HepG2 (cell line): ENCODE results near the gene PCDHA12. TPM values are rescaled to one million over a fixed set of nuclear protein-coding genes. Genes with fewer than 3 reads are reported as not detected.

Experiments used
- ATAC-seq: fragments of 200-7000 bp; cut with Tn5 transposase; 3 replicates; pipeline ENCODE4 v1.9.1; 2020; ENCODE audit warnings: mild to moderate bottlenecking, moderate library complexity
- BruUV-seq: library from RNA; stranded (reverse); fragments of 400-500 nt; replicated peaks from 2 replicates; lab custom pipeline; 2021; lab: Mats Ljungman, UMichigan
- CTCF ChIA-PET: fragments of 300-600 bp; formaldehyde crosslinking; extraction: SDS; loops from one replicate; lab custom pipeline; 2021; ENCODE audit warnings: low total read pairs, inconsistent platforms, low intra/inter-chr PET ratio; lab: Yijun Ruan, JAX
- POLR2A ChIA-PET: fragments of 350-600 bp; sonication (Branson Sonifier 250); formaldehyde crosslinking; loops from one replicate; lab custom pipeline; 2020; ENCODE audit warnings: antibody characterized with exemption, inconsistent platforms; lab: Yijun Ruan, JAX
- DNase-seq: peaks from one replicate; pipeline ENCODE4 v3.0.0-alpha.2; 2015; ENCODE audit warnings: low spot score
- FAIRE-seq: peaks from 3 replicates; lab custom pipeline; 2011; peaks lifted over from hg19 to GRCh38; lab: Jason Lieb, UNC
- H2AFZ ChIP-seq: one replicate; pipeline ENCODE4 v1.6.1; 2011; ENCODE audit warnings: low read length, inconsistent platforms
- H3K27ac ChIP-seq: fragments of 300-600 bp; 3 replicates; pipeline ENCODE4 v1.8.0; 2011; ENCODE audit warnings: mixed run types, mild to moderate bottlenecking, mixed read lengths, low read length, inconsistent platforms; ENCODE audit not compliant: insufficient read depth; ENCODE audit errors: extremely low read length
- H3K27me3 ChIP-seq, 2 experiments: fragments of 200-600 bp in 1 of 2; 2 replicates in 1 of 2; 3 replicates in 1 of 2; pipeline versions ENCODE4 v1.6.0 to v1.8.0; 2011; ENCODE audit warnings: low read length in 2 of 2, mild to moderate bottlenecking in 2 of 2, moderate library complexity in 2 of 2, inconsistent platforms in 1 of 2; ENCODE audit not compliant: insufficient read depth in 2 of 2, control insufficient read depth in 1 of 2
- H3K36me3 ChIP-seq, 2 experiments: fragments of 200-600 bp in 1 of 2; replicated peaks in 1 of 2; 2 replicates in 1 of 2; 3 replicates in 1 of 2; pipeline versions ENCODE4 v1.5.1 to v1.8.0; 2011; ENCODE audit warnings: low read length in 2 of 2, inconsistent platforms in 1 of 2; ENCODE audit not compliant: insufficient read depth in 2 of 2, control insufficient read depth in 1 of 2
- H3K4me1 ChIP-seq: 2 replicates; pipeline ENCODE4 v1.5.1; 2012; ENCODE audit warnings: low read length, inconsistent platforms; ENCODE audit not compliant: insufficient read depth
- H3K4me2 ChIP-seq: 2 replicates; pipeline ENCODE4 v1.6.0; 2011; ENCODE audit warnings: low read depth, low read length, inconsistent platforms
- H3K4me3 ChIP-seq, 3 experiments: fragments of 200-600 bp in 1 of 3; sonication (generic), shearing (Covaris generic) in 1 of 3; replicated peaks in 1 of 3; 2 replicates each; pipeline ENCODE4 v1.5.1; 2011 to 2016; ENCODE audit warnings: low read length in 3 of 3, inconsistent platforms in 2 of 3, low read depth in 2 of 3, mild to moderate bottlenecking in 2 of 3, control low read depth in 1 of 3, mixed read lengths in 1 of 3; ENCODE audit not compliant: insufficient read depth in 1 of 3
- H3K79me2 ChIP-seq: one replicate; pipeline ENCODE4 v1.6.1; 2011; ENCODE audit warnings: low read length, inconsistent platforms; ENCODE audit not compliant: insufficient read depth
- H3K9ac ChIP-seq: 2 replicates; pipeline ENCODE4 v1.6.0; 2011; ENCODE audit warnings: mild to moderate bottlenecking, low read depth, low read length, inconsistent platforms; ENCODE audit not compliant: insufficient read depth
- H3K9me3 ChIP-seq: 2 replicates; pipeline ENCODE4 v1.5.1; 2012; ENCODE audit warnings: mild to moderate bottlenecking, low read length
- H4K20me1 ChIP-seq: 2 replicates; pipeline ENCODE4 v1.6.0; 2011; ENCODE audit warnings: inconsistent platforms, mild to moderate bottlenecking, low read length, moderate library complexity; ENCODE audit not compliant: insufficient read depth
- CEBPG ChIP-seq: IDR thresholded peaks from 2 replicates; pipeline ENCODE4 v1.6.1; 2016
- ELF1 ChIP-seq: sonication (generic); formaldehyde crosslinking; IDR thresholded peaks from 2 replicates; pipeline ENCODE4 v1.4.0; 2020; ENCODE audit warnings: missing genetic modification reagents
- HNF4A ChIP-seq: sonication (generic); formaldehyde crosslinking; IDR thresholded peaks from 2 replicates; pipeline ENCODE4 v1.4.0; 2020; ENCODE audit warnings: missing genetic modification reagents
- MEF2D ChIP-seq: sonication (generic); formaldehyde crosslinking; IDR thresholded peaks from 2 replicates; pipeline ENCODE4 v1.5.1; 2020; ENCODE audit warnings: mild to moderate bottlenecking, missing genetic modification reagents
- RXRB ChIP-seq: IDR thresholded peaks from 2 replicates; pipeline ENCODE4 v1.6.1; 2016; ENCODE audit warnings: borderline replicate concordance, missing genetic modification reagents, missing compliant biosample characterization
- STAG1 ChIP-seq: sonication (generic); formaldehyde crosslinking; IDR thresholded peaks from 2 replicates; pipeline ENCODE4 v1.4.0; 2020; ENCODE audit warnings: missing genetic modification reagents
- TMF1 ChIP-seq: sonication (generic); formaldehyde crosslinking; IDR thresholded peaks from 2 replicates; pipeline ENCODE4 v1.8.1; 2022; ENCODE audit warnings: low read depth, missing genetic modification reagents
- ZNF205 ChIP-seq: IDR thresholded peaks from 2 replicates; pipeline ENCODE4 v1.6.1; 2018; ENCODE audit warnings: missing biosample characterization, missing genetic modification reagents
- WGBS: methylation state at CpG from one replicate; pipeline ENCODE4 v1.1.6; 2017; ENCODE audit warnings: low lambda C conversion rate; 5-methylcytosine and 5-hydroxymethylcytosine counted together
- in situ Hi-C: cut with HindIII; loops from 2 replicates; pipeline ENCODE4 v1.10.0; 2017; ENCODE audit warnings: low pct_unique_long_range_greater_than_20kb; ENCODE audit not compliant: extremely low pct_ligation_motif_present
- intact Hi-C: fragments of 100-400 bp; cut with micrococcal nuclease; formaldehyde crosslinking; loops from one replicate; pipeline ENCODE4 v1.10.0; 2022; ENCODE audit not compliant: unreplicated experiment
- polyA plus RNA-seq, 8 experiments: library from polyadenylated mRNA; depleted of rRNA in 3 of 8; stranded (reverse) in 7 of 8; unstranded in 1 of 8; fragments of >200 nt; fragmentation: Illumina TruSeq in 4 of 8; extraction: Trizol in 4 of 8; gene quantifications; 2 replicates each; pipeline versions ENCODE4 v1.2.1 to v1.2.3, GENCODE V29; 2011 to 2016; ENCODE audit warnings: low read depth in 4 of 8, missing spikeins in 1 of 8, mixed read lengths in 1 of 8; ENCODE audit not compliant: insufficient read depth in 1 of 8
- total RNA-seq, 5 experiments: library from RNA; depleted of rRNA; stranded (reverse); fragments of >200 nt; fragmentation: Illumina TruSeq; extraction: Trizol; gene quantifications; 2 replicates each; pipeline ENCODE4 v1.2.3, GENCODE V29; 2016; ENCODE audit warnings: low read depth in 1 of 5
- TF ChIP-seq, protein P1 (sequence below), 2 experiments: sonication (generic) in 1 of 2; formaldehyde crosslinking in 1 of 2; IDR thresholded peaks; 2 replicates each; pipeline versions ENCODE4 v1.4.0 to v1.6.1; 2018 to 2020; ENCODE audit warnings: missing genetic modification reagents in 2 of 2, borderline replicate concordance in 1 of 2, low read depth in 1 of 2, mild to moderate bottlenecking in 1 of 2, missing biosample characterization in 1 of 2
- TF ChIP-seq, protein P2 (sequence below): sonication (generic); formaldehyde crosslinking; IDR thresholded peaks from 2 replicates; pipeline ENCODE4 v1.5.0; 2020; ENCODE audit warnings: mild to moderate bottlenecking, missing genetic modification reagents, moderate library complexity
- TF ChIP-seq, protein P3 (sequence below): sonication (generic); formaldehyde crosslinking; IDR thresholded peaks from 2 replicates; pipeline ENCODE4 v1.5.1; 2020; ENCODE audit warnings: mild to moderate bottlenecking, missing genetic modification reagents, moderate library complexity

Gene PCDHA12
- total and polyA plus RNA-seq, 2 of the 13 experiments (the other 11 are each of a cell fraction or from before 2014, with no cell fraction given): not detected

DNA sequence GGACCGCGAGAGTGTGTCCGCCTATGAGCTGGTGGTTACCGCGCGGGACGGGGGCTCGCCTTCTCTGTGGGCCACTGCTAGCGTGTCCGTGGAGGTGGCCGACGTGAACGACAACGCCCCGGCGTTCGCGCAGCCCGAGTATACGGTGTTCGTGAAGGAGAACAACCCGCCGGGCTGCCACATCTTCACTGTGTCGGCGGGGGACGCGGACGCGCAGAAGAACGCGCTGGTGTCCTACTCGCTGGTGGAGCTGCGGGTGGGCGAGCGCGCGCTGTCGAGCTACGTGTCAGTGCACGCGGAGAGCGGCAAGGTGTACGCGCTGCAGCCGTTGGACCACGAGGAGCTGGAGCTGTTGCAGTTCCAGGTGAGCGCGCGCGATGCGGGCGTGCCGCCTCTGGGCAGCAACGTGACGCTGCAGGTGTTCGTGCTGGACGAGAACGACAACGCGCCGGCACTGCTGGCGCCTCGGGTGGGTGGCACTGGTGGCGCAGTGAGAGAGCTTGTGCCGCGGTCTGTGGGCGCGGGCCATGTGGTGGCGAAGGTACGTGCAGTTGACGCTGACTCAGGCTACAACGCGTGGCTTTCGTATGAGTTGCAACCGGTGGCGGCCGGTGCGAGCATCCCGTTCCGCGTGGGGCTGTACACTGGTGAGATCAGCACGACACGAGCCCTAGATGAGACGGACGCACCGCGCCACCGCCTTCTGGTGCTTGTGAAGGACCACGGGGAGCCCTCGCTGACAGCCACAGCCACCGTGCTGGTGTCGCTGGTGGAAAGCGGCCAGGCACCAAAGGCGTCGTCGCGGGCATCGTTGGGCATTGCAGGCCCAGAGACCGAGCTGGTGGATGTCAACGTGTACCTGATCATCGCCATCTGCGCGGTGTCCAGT is 39.2 kb upstream of the PCDHA12 start (continued):
- no peak for TF ChIP-seq ZNF205 (CRISPR knock-in tag)
- TF ChIP-seq RXRB: no peak
- TF ChIP-seq TMF1 (CRISPR knock-in tag): no peak
- TF ChIP-seq, all 625 proteins: peak for 0

DNA sequence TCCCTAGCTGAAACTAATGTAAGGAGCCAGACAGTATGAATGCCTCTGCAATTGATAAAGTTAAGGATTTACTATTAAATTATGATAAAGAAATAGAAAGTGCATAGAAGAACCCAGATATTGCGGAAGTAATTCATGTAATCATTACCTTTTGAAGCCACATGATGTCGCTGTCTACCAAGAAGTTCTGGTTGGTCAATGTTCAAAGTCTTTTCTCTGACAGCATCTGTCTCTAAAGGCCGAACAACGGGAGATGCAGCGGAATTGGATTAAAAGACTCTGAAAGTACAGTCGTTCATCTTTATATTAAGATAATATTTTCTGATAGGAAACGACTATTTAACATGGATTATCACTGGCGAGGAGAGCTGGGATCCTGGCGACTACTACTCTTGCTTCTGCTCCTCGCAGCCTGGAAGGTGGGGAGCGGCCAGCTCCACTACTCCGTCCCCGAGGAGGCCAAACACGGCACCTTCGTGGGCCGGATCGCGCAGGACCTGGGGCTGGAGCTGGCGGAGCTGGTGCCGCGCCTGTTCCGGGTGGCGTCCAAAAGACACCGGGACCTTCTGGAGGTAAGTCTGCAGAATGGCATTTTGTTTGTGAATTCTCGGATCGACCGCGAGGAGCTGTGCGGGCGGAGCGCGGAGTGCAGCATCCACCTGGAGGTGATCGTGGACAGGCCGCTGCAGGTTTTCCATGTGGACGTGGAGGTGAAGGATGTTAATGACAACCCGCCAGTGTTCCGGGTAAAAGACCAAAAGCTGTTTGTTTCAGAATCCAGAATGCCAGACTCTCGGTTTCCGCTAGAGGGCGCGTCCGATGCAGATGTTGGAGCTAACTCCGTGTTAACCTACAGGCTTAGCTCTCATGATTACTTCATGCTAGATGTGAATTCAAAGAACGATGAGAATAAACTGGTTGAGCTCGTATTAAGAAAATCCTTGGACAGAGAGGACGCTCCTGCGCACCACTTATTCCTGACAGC is 33.8 kb upstream of the PCDHA12 start, which contains the start of gene PCDHA8:
TSS of gene PCDHA8 (plus strand) at position 210 of the 985 bp plus-strand sequence. CDS start at position 345, 135 bp downstream.
- BruUV-seq: no TSS peak
- no peaks in the 10 kb centered on the region for H3K36me3 ChIP-seq
- H3K27me3 ChIP-seq: no peaks in the 10 kb centered on the region
- H3K4me3 ChIP-seq: peak within 1 kb of the TSS in 2 of 3 experiments; percentile 28 to 49; a peak in 3 of 6 replicates
- 30% methylated on average over 30 of the region's 47 CpGs for WGBS
- peak; percentile 89 for ATAC-seq
- peak; percentile 48 for DNase-seq
- no peaks in the 10 kb centered on the region for H3K4me1 ChIP-seq
- in situ Hi-C loops (no loop called here), intact Hi-C loops (loop anchor here (1.0 to 2.0 kb wide), 2 partner anchors 28 to 200 kb away; partner anchors contain the start of gene PCDHA11)
- H3K27ac ChIP-seq: no peak within 1 kb of the TSS
- CTCF ChIA-PET: interaction anchor here (2.4 kb wide), 1 partner anchor 200 kb away, joined by 37 read pairs; no protein-coding TSS in a partner anchor
- no peaks in the 10 kb centered on the region for H3K9me3 ChIP-seq
- peak within 1 kb of the TSS; percentile 42; the same call in 1 of the 2 replicates for H3K4me2 ChIP-seq
- no peak within 1 kb of the TSS for H3K9ac ChIP-seq
- H2AFZ ChIP-seq: no peak within 1 kb of the TSS
- no peaks in the 10 kb centered on the region for H3K79me2 ChIP-seq
- POLR2A ChIA-PET: no interaction called here
- FAIRE-seq: peak; percentile 76
- H4K20me1 ChIP-seq: no peaks in the 10 kb centered on the region
- peak; percentile 59 for TF ChIP-seq STAG1
- TF ChIP-seq CEBPG (CRISPR knock-in tag): 0 out of 2 replicates have a peak, but pooled peaks have one; percentile 20
- TF ChIP-seq, protein P1, sequence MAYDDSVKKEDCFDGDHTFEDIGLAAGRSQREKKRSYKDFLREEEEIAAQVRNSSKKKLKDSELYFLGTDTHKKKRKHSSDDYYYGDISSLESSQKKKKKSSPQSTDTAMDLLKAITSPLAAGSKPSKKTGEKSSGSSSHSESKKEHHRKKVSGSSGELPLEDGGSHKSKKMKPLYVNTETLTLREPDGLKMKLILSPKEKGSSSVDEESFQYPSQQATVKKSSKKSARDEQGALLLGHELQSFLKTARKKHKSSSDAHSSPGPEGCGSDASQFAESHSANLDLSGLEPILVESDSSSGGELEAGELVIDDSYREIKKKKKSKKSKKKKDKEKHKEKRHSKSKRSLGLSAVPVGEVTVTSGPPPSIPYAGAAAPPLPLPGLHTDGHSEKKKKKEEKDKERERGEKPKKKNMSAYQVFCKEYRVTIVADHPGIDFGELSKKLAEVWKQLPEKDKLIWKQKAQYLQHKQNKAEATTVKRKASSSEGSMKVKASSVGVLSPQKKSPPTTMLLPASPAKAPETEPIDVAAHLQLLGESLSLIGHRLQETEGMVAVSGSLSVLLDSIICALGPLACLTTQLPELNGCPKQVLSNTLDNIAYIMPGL (CRISPR knock-in tag; IDR thresholded peaks at IDR 0.05; ENCODE audit: borderline replicate concordance in 1 of 2, low read depth in 1 of 2): 0 out of 4 replicates have a peak, but pooled peaks of 1 of the 2 experiments have one; percentile 38
- TF ChIP-seq, protein P2, sequence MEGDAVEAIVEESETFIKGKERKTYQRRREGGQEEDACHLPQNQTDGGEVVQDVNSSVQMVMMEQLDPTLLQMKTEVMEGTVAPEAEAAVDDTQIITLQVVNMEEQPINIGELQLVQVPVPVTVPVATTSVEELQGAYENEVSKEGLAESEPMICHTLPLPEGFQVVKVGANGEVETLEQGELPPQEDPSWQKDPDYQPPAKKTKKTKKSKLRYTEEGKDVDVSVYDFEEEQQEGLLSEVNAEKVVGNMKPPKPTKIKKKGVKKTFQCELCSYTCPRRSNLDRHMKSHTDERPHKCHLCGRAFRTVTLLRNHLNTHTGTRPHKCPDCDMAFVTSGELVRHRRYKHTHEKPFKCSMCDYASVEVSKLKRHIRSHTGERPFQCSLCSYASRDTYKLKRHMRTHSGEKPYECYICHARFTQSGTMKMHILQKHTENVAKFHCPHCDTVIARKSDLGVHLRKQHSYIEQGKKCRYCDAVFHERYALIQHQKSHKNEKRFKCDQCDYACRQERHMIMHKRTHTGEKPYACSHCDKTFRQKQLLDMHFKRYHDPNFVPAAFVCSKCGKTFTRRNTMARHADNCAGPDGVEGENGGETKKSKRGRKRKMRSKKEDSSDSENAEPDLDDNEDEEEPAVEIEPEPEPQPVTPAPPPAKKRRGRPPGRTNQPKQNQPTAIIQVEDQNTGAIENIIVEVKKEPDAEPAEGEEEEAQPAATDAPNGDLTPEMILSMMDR (CRISPR knock-in tag): peak; percentile 65
- peak; percentile 29; the same call in 1 of the 2 replicates for TF ChIP-seq HNF4A
- TF ChIP-seq ELF1 (CRISPR knock-in tag): 0 out of 2 replicates have a peak, but pooled peaks have one; percentile 21
- TF ChIP-seq, protein P3, sequence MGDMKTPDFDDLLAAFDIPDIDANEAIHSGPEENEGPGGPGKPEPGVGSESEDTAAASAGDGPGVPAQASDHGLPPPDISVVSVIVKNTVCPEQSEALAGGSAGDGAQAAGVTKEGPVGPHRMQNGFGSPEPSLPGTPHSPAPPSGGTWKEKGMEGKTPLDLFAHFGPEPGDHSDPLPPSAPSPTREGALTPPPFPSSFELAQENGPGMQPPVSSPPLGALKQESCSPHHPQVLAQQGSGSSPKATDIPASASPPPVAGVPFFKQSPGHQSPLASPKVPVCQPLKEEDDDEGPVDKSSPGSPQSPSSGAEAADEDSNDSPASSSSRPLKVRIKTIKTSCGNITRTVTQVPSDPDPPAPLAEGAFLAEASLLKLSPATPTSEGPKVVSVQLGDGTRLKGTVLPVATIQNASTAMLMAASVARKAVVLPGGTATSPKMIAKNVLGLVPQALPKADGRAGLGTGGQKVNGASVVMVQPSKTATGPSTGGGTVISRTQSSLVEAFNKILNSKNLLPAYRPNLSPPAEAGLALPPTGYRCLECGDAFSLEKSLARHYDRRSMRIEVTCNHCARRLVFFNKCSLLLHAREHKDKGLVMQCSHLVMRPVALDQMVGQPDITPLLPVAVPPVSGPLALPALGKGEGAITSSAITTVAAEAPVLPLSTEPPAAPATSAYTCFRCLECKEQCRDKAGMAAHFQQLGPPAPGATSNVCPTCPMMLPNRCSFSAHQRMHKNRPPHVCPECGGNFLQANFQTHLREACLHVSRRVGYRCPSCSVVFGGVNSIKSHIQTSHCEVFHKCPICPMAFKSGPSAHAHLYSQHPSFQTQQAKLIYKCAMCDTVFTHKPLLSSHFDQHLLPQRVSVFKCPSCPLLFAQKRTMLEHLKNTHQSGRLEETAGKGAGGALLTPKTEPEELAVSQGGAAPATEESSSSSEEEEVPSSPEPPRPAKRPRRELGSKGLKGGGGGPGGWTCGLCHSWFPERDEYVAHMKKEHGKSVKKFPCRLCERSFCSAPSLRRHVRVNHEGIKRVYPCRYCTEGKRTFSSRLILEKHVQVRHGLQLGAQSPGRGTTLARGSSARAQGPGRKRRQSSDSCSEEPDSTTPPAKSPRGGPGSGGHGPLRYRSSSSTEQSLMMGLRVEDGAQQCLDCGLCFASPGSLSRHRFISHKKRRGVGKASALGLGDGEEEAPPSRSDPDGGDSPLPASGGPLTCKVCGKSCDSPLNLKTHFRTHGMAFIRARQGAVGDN (CRISPR knock-in tag): no peak
- TF ChIP-seq MEF2D: no peak
